Astrocyte (in vitro differentiated cells and primary cell): Measurements from ENCODE around the gene GALNT2. TPM values are rescaled to one million over a fixed set of nuclear protein-coding genes. Genes with fewer than 3 reads are reported as not detected.
A peak's percentile ranks its signal among the peaks of the same experiment; 100 is the strongest.

ENCODE experiments used
- DNase-seq: peaks from one replicate; pipeline ENCODE4 v3.0.0-alpha.2; 2010; ENCODE audit warnings: low read depth
- FAIRE-seq: peaks from 2 replicates; lab custom pipeline; 2011; peaks lifted over from hg19 to GRCh38; lab: Jason Lieb, UNC
- H2AFZ ChIP-seq: 2 replicates; pipeline ENCODE4 v1.6.0; 2012; ENCODE audit warnings: low read depth, low read length, inconsistent platforms
- H3K27ac ChIP-seq: 2 replicates; pipeline ENCODE4 v1.5.1; 2011; ENCODE audit warnings: low read depth, low read length, inconsistent platforms
- H3K27me3 ChIP-seq: 2 replicates; pipeline ENCODE4 v1.6.0; 2011; ENCODE audit warnings: low read length, inconsistent platforms; ENCODE audit not compliant: insufficient read depth
- H3K36me3 ChIP-seq: 2 replicates; pipeline ENCODE4 v1.5.1; 2011; ENCODE audit warnings: low read length, inconsistent platforms; ENCODE audit not compliant: insufficient read depth
- H3K4me1 ChIP-seq: 2 replicates; pipeline ENCODE4 v1.5.1; 2011; ENCODE audit warnings: low read length, inconsistent platforms; ENCODE audit not compliant: insufficient read depth
- H3K4me2 ChIP-seq: 2 replicates; pipeline ENCODE4 v1.6.0; 2012; ENCODE audit warnings: low read length, inconsistent platforms
- H3K4me3 ChIP-seq: 2 replicates; pipeline ENCODE4 v1.5.1; 2011; ENCODE audit warnings: low read depth, mild to moderate bottlenecking, low read length, inconsistent platforms; ENCODE audit not compliant: insufficient read depth
- H3K79me2 ChIP-seq: 2 replicates; pipeline ENCODE4 v1.6.0; 2012; ENCODE audit warnings: mild to moderate bottlenecking, low read length, inconsistent platforms; ENCODE audit not compliant: insufficient read depth
- H3K9ac ChIP-seq: 2 replicates; pipeline ENCODE4 v1.6.0; 2012; ENCODE audit warnings: mild to moderate bottlenecking, low read length, inconsistent platforms
- H3K9me3 ChIP-seq: 2 replicates; pipeline ENCODE4 v1.5.1; 2012; ENCODE audit warnings: low read depth, mild to moderate bottlenecking, low read length, inconsistent platforms; ENCODE audit not compliant: insufficient read depth
- H4K20me1 ChIP-seq: 2 replicates; pipeline ENCODE4 v1.6.0; 2012; ENCODE audit warnings: low read length, inconsistent platforms; ENCODE audit not compliant: insufficient read depth
- H3K27ac Mint-ChIP-seq: one replicate; pipeline ENCODE4 v1.8.0; 2021; ENCODE audit warnings: mild to moderate bottlenecking, mixed read lengths; ENCODE audit not compliant: unreplicated experiment
- H3K27me3 Mint-ChIP-seq: one replicate; pipeline ENCODE4 v1.8.0; 2021; ENCODE audit warnings: low read depth, mixed read lengths; ENCODE audit not compliant: unreplicated experiment
- H3K36me3 Mint-ChIP-seq: one replicate; pipeline ENCODE4 v1.8.0; 2021; ENCODE audit warnings: low read depth, mixed read lengths; ENCODE audit not compliant: unreplicated experiment
- H3K4me1 Mint-ChIP-seq: one replicate; pipeline ENCODE4 v1.8.0; 2021; ENCODE audit warnings: low read depth, mixed read lengths; ENCODE audit not compliant: unreplicated experiment
- H3K4me3 Mint-ChIP-seq: one replicate; pipeline ENCODE4 v1.8.0; 2021; ENCODE audit warnings: mild to moderate bottlenecking, moderate library complexity, mixed read lengths; ENCODE audit not compliant: unreplicated experiment
- H3K9me3 Mint-ChIP-seq: one replicate; pipeline ENCODE4 v1.8.0; 2021; ENCODE audit warnings: mild to moderate bottlenecking, mixed read lengths; ENCODE audit not compliant: unreplicated experiment
- CTCF ChIP-seq: IDR thresholded peaks from 2 replicates; pipeline ENCODE4 v1.5.1; 2011; ENCODE audit warnings: low read depth, mild to moderate bottlenecking, inconsistent platforms, low read length, moderate library complexity; ENCODE audit not compliant: insufficient read depth
- EZH2 ChIP-seq: IDR thresholded peaks from 2 replicates; pipeline ENCODE4 v1.6.1; 2012; ENCODE audit warnings: mild to moderate bottlenecking, low read length, inconsistent platforms; ENCODE audit not compliant: insufficient read depth
- total RNA-seq: library from RNA; stranded (reverse); gene quantifications from 2 replicates; pipeline ENCODE4 v1.2.1, GENCODE V29; 2021

The GALNT2 gene
- total RNA-seq, 1 donor from 2014 or later: 507 TPM

GRCh38 chr1:230113593-230114236, 46.7 kb downstream of the GALNT2 start:
- peak overlapping the region; percentile 89 for H3K27ac Mint-ChIP-seq
- H3K27me3 ChIP-seq: no peaks in the 10 kb centered on the region
- peaks cover 74% of the 10 kb centered on the region for H3K4me1 Mint-ChIP-seq
- peak; percentile 54 for FAIRE-seq
- H3K27ac ChIP-seq: peak overlapping the region; percentile 97
- H4K20me1 ChIP-seq: peaks cover 67% of the 10 kb centered on the region
- peak overlapping the region; percentile 48 for H3K4me3 ChIP-seq
- peaks cover 90% of the 10 kb centered on the region for H3K79me2 ChIP-seq
- peak overlapping the region; percentile 35 for H2AFZ ChIP-seq
- no peaks in the 10 kb centered on the region for H3K27me3 Mint-ChIP-seq
- H3K4me2 ChIP-seq: peak overlapping the region; percentile 81
- H3K36me3 Mint-ChIP-seq: peaks cover 23% of the 10 kb centered on the region
- no peaks in the 10 kb centered on the region for H3K9me3 Mint-ChIP-seq
- peak overlapping the region; percentile 87 for H3K9ac ChIP-seq
- H3K4me1 ChIP-seq: peaks cover 34% of the 10 kb centered on the region
- H3K36me3 ChIP-seq: no peaks in the 10 kb centered on the region
- no peaks in the 10 kb centered on the region for H3K9me3 ChIP-seq
- no peak for TF ChIP-seq EZH2
- no peak for TF ChIP-seq CTCF
- peak; percentile 98 for DNase-seq
- H3K4me3 Mint-ChIP-seq: peak overlapping the region; percentile 51

DNA sequence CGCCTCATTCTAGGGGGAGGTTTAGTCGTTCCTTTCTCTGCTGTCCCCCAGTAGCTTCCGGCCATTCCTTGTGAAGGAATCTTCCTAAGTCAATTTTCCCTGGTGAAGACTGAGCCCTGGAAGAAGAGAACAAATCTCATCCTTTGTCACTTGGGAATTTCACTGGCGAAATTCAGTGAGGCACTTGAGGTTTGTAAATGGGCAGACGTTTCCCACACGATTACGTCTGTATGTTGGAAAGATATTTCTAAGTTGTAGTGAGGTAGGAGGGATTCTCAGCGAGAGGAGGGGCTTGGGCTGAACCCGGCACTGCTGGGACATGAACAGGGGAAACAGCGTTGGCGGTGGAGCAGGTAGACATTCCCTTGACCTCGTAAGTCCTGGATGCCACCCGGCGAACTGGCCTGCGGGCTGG, 47.2 kb downstream of the GALNT2 start:
- H3K27ac ChIP-seq: peak overlapping the region; percentile 97
- Mint-ChIP-seq H3K36me3 (peaks cover 22% of the 10 kb centered on the region), H3K9me3 (no peaks in the 10 kb centered on the region), H3K27ac (peak overlapping the region; percentile 89), H3K4me3 (peak overlapping the region; percentile 17), H3K4me1 (peaks cover 76% of the 10 kb centered on the region), H3K27me3 (no peaks in the 10 kb centered on the region)
- H4K20me1 ChIP-seq: peaks cover 67% of the 10 kb centered on the region
- peak; percentile 75 for DNase-seq
- H3K4me1 ChIP-seq: peaks cover 34% of the 10 kb centered on the region
- H3K4me2 ChIP-seq: peak overlapping the region; percentile 81
- no peak for FAIRE-seq
- peak overlapping the region; percentile 87 for H3K9ac ChIP-seq
- H3K4me3 ChIP-seq: peak overlapping the region; percentile 48
- no peaks in the 10 kb centered on the region for H3K9me3 ChIP-seq
- no peaks in the 10 kb centered on the region for H3K36me3 ChIP-seq
- peak overlapping the region; percentile 35 for H2AFZ ChIP-seq
- peaks cover 90% of the 10 kb centered on the region for H3K79me2 ChIP-seq
- TF ChIP-seq CTCF (no peak), EZH2 (no peak)
- H3K27me3 ChIP-seq: no peaks in the 10 kb centered on the region

GRCh38 chr1:230117694-230118093, 50.7 kb downstream of the GALNT2 start:
- H3K4me2 ChIP-seq: no peak overlapping the region
- H3K79me2 ChIP-seq: peaks cover 91% of the 10 kb centered on the region
- H3K36me3 ChIP-seq: no peaks in the 10 kb centered on the region
- no peak for FAIRE-seq
- DNase-seq: no peak
- H3K4me1 Mint-ChIP-seq: peaks cover 71% of the 10 kb centered on the region
- no peak overlapping the region for H3K4me3 Mint-ChIP-seq
- peaks cover 37% of the 10 kb centered on the region for H3K36me3 Mint-ChIP-seq
- H4K20me1 ChIP-seq: peaks cover 62% of the 10 kb centered on the region
- H3K27ac ChIP-seq: no peak overlapping the region
- TF ChIP-seq CTCF: no peak
- no peak for TF ChIP-seq EZH2
- no peaks in the 10 kb centered on the region for H3K27me3 Mint-ChIP-seq
- peak overlapping the region; percentile 85 for H3K27ac Mint-ChIP-seq
- no peak overlapping the region for H2AFZ ChIP-seq
- no peak overlapping the region for H3K9ac ChIP-seq
- H3K4me3 ChIP-seq: no peak overlapping the region
- H3K9me3 Mint-ChIP-seq: no peaks in the 10 kb centered on the region
- H3K9me3 ChIP-seq: no peaks in the 10 kb centered on the region
- H3K4me1 ChIP-seq: peaks cover 24% of the 10 kb centered on the region
- H3K27me3 ChIP-seq: no peaks in the 10 kb centered on the region
